ENCODE results near the gene PPP2R3A. TPM values are rescaled to one million over a fixed set of nuclear protein-coding genes. Genes with fewer than 3 reads are reported as not detected.

PPP2R3A gene
- total and polyA plus RNA-seq, 2 of the 4 experiments (the other 2 are of a cell fraction) = 11.3 to 37.3 TPM

GRCh38 chr3:136152176-136152843 lies 186.8 kb downstream of the PPP2R3A start:
- CTCF ChIA-PET = no interaction called here

More at GRCh38 chr3:136152176-136152843, 186.8 kb downstream of the PPP2R3A start:
- no TSS peak for BruUV-seq (replicated peaks)
- no peak overlapping the region for H3K56ac ChIP-seq (ENCODE audit: extremely low read depth, insufficient read depth, low read length)
- H3K4me1 ChIP-seq (ENCODE audit: control insufficient read depth, insufficient read depth, low read length) = peaks cover 5% of the 10 kb centered on the region; the same call in 1 of the 2 replicates
- no peak overlapping the region for H2AK9ac ChIP-seq (replicated peaks; ENCODE audit: low read depth, low read length, poor library complexity)
- H4K8ac ChIP-seq (ENCODE audit: low read depth in 2 of 2, low read length in 2 of 2) = no peak overlapping the region
- H4K20me1 ChIP-seq (ENCODE audit: insufficient read depth, low read length) = peaks cover 79% of the 10 kb centered on the region
- no CpG with 5 or more reads among the region's 4 CpGs for WGBS, 2 experiments (ENCODE audit: extremely low coverage in 2 of 2, insufficient read length in 1 of 2)
- H3K4me3 ChIP-seq (ENCODE audit: insufficient read depth, low read depth, low read length) = no peak overlapping the region
- no peaks in the 10 kb centered on the region for H3K27me3 ChIP-seq (ENCODE audit: control insufficient read depth, insufficient read depth, low read length)
- POLR2A ChIA-PET (ENCODE audit: unreplicated experiment) = interaction anchor here (0.6 kb wide), 1 partner anchor 1936 kb away, joined by 4 read pairs; no protein-coding TSS in a partner anchor
- no peak overlapping the region for H4K5ac ChIP-seq (ENCODE audit: low read depth, low read length)
- H3K18ac ChIP-seq (ENCODE audit: low read depth, low read length) = no peak overlapping the region
- H3K4me2 ChIP-seq (ENCODE audit: low read depth, low read length) = no peak overlapping the region
- no peak overlapping the region for H2BK5ac ChIP-seq (ENCODE audit: low read depth, low read length, poor library complexity, severe bottlenecking)
- DNase-seq = no peak
- H2BK120ac ChIP-seq (ENCODE audit: low read depth, low read length) = no peak overlapping the region
- H3K9ac ChIP-seq (ENCODE audit: low read depth, low read length) = no peak overlapping the region
- no peak overlapping the region for H2AFZ ChIP-seq (replicated peaks; ENCODE audit: low read length, poor library complexity)
- no peak overlapping the region for H2BK20ac ChIP-seq (ENCODE audit: low read depth, low read length)
- peaks cover 9% of the 10 kb centered on the region; the same call in 1 of the 2 replicates for H3K9me1 ChIP-seq (ENCODE audit: insufficient read depth, low read length)
- no peak overlapping the region for H2AK5ac ChIP-seq (ENCODE audit: low read depth, low read length)
- dilution Hi-C loops (cut with HindIII; ENCODE audit: low sequenced_read_pairs, unreplicated experiment) (no loop called here), intact Hi-C loops (cut with micrococcal nuclease) (no loop called here), in situ Hi-C loops (cut with MboI; ENCODE audit: low sequenced_read_pairs) (no loop called here)
- H3K79me1 ChIP-seq (ENCODE audit: low read depth in 1 of 2, low read length in 2 of 2) = peaks cover 24 to 63% of the 10 kb centered on the region in 2 experiments
- no peak overlapping the region for H3K27ac ChIP-seq (ENCODE audit: insufficient read depth, low read length)
- no peak overlapping the region for H4K91ac ChIP-seq (ENCODE audit: insufficient read depth, low read depth, low read length)
- ATAC-seq (ENCODE audit: low read depth) = no peak
- H3K23ac ChIP-seq (ENCODE audit: low read depth, low read length) = no peak overlapping the region
- H3K14ac ChIP-seq (replicated peaks; ENCODE audit: low read depth, low read length) = no peak overlapping the region
- TF ChIP-seq FOS (IDR thresholded peaks at IDR 0.05; ENCODE audit: low read depth, low read length) = no peak
- no peak for TF ChIP-seq NFE2L2 (IDR thresholded peaks at IDR 0.05; ENCODE audit: low read depth, low read length)
- TF ChIP-seq CEBPB (IDR thresholded peaks at IDR 0.05; ENCODE audit: low read depth, low read length) = no peak
- TF ChIP-seq SMC3 (IDR thresholded peaks at IDR 0.05; ENCODE audit: low read depth, low read length) = no peak
- no peak for TF ChIP-seq POLR2A (IDR thresholded peaks at IDR 0.05; ENCODE audit: low read depth, low read length)
- no peak for TF ChIP-seq RFX5 (IDR thresholded peaks at IDR 0.05; ENCODE audit: low read depth, low read length)
- TF ChIP-seq, protein P1, sequence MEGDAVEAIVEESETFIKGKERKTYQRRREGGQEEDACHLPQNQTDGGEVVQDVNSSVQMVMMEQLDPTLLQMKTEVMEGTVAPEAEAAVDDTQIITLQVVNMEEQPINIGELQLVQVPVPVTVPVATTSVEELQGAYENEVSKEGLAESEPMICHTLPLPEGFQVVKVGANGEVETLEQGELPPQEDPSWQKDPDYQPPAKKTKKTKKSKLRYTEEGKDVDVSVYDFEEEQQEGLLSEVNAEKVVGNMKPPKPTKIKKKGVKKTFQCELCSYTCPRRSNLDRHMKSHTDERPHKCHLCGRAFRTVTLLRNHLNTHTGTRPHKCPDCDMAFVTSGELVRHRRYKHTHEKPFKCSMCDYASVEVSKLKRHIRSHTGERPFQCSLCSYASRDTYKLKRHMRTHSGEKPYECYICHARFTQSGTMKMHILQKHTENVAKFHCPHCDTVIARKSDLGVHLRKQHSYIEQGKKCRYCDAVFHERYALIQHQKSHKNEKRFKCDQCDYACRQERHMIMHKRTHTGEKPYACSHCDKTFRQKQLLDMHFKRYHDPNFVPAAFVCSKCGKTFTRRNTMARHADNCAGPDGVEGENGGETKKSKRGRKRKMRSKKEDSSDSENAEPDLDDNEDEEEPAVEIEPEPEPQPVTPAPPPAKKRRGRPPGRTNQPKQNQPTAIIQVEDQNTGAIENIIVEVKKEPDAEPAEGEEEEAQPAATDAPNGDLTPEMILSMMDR (conservative IDR thresholded peaks at IDR 0.05; ENCODE audit: low read depth, low read length) = no peak
- TF ChIP-seq MAZ (IDR thresholded peaks at IDR 0.05; ENCODE audit: borderline replicate concordance, low read depth, low read length) = no peak
- no peak for TF ChIP-seq RAD21 (IDR thresholded peaks at IDR 0.05; ENCODE audit: low read length)
- no peak for TF ChIP-seq MXI1 (IDR thresholded peaks at IDR 0.05; ENCODE audit: borderline replicate concordance, low read depth, low read length)
- TF ChIP-seq, protein P2, sequence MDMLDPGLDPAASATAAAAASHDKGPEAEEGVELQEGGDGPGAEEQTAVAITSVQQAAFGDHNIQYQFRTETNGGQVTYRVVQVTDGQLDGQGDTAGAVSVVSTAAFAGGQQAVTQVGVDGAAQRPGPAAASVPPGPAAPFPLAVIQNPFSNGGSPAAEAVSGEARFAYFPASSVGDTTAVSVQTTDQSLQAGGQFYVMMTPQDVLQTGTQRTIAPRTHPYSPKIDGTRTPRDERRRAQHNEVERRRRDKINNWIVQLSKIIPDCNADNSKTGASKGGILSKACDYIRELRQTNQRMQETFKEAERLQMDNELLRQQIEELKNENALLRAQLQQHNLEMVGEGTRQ (IDR thresholded peaks at IDR 0.05; ENCODE audit: low read depth, low read length) = no peak
- H2BK15ac ChIP-seq (ENCODE audit: low read depth, low read length) = no peak overlapping the region
- H3K4ac ChIP-seq (ENCODE audit: low read depth, low read length) = no peak overlapping the region
- H3K9me3 ChIP-seq (ENCODE audit: control insufficient read depth, insufficient read depth, low read length) = no peaks in the 10 kb centered on the region
- peaks cover 13% of the 10 kb centered on the region for H3K36me3 ChIP-seq (ENCODE audit: control insufficient read depth, insufficient read depth, low read length)
